ENCODE data around the gene ALDH8A1. TPM values are rescaled to one million over a fixed set of nuclear protein-coding genes. Genes with fewer than 3 reads are reported as not detected.

Gene ALDH8A1
- total and polyA plus RNA-seq, 10 of the 15 experiments (the other 5 are each of a cell fraction or from before 2014, with no cell fraction given): 0.13 to 1.8 (median 0.62) TPM; not detected in 3

- no peak for TF ChIP-seq BCLAF1 (IDR thresholded peaks at IDR 0.05)
- TF ChIP-seq NRF1 (conservative IDR thresholded peaks at IDR 0.05; ENCODE audit: low read depth, low read length): no peak
- no peak for TF ChIP-seq ZNF384 (IDR thresholded peaks at IDR 0.05; ENCODE audit: borderline replicate concordance, low read depth, low read length)
- TF ChIP-seq TCF12 (IDR thresholded peaks at IDR 0.05; ENCODE audit: low read depth, low read length): no peak
- TF ChIP-seq E2F8 (IDR thresholded peaks at IDR 0.05; ENCODE audit: low read depth, partially characterized antibody): no peak
- TF ChIP-seq HSF1 (IDR thresholded peaks at IDR 0.05; ENCODE audit: low read depth, low read length): no peak
- no peak for TF ChIP-seq CEBPB (IDR thresholded peaks at IDR 0.05; ENCODE audit: borderline replicate concordance in 1 of 2, low read depth in 2 of 2, low read length in 2 of 2)
- TF ChIP-seq HDGF (IDR thresholded peaks at IDR 0.05): no peak
Observed at GRCh38 chr6:134974370-134974769, 24.5 kb upstream of the ALDH8A1 start (continued).
